A549 (cell line): ENCODE measurements around the gene ANKFN1.

ENCODE experiments used
- CHD2 ChIP-seq: fragments of 150-350 bp; IDR thresholded peaks from 2 replicates; pipeline ENCODE4 v1.6.1; 2014; ENCODE audit warnings: low read length; ENCODE audit not compliant: partially characterized antibody
- TF ChIP-seq, protein P1 (sequence below): fragments of >200 bp; sonication (Bioruptor Twin); formaldehyde crosslinking; IDR thresholded peaks from 3 replicates; pipeline ENCODE4 v1.5.1; 2016

- TF ChIP-seq, protein P1, sequence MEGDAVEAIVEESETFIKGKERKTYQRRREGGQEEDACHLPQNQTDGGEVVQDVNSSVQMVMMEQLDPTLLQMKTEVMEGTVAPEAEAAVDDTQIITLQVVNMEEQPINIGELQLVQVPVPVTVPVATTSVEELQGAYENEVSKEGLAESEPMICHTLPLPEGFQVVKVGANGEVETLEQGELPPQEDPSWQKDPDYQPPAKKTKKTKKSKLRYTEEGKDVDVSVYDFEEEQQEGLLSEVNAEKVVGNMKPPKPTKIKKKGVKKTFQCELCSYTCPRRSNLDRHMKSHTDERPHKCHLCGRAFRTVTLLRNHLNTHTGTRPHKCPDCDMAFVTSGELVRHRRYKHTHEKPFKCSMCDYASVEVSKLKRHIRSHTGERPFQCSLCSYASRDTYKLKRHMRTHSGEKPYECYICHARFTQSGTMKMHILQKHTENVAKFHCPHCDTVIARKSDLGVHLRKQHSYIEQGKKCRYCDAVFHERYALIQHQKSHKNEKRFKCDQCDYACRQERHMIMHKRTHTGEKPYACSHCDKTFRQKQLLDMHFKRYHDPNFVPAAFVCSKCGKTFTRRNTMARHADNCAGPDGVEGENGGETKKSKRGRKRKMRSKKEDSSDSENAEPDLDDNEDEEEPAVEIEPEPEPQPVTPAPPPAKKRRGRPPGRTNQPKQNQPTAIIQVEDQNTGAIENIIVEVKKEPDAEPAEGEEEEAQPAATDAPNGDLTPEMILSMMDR, result no peak
- no peak for TF ChIP-seq CHD2
Observed at GRCh38 chr17:56152874-56153602, at the start of gene ANKFN1.
